ENCODE measurements around the gene ADGRD1.

The ADGRD1 gene

DNA sequence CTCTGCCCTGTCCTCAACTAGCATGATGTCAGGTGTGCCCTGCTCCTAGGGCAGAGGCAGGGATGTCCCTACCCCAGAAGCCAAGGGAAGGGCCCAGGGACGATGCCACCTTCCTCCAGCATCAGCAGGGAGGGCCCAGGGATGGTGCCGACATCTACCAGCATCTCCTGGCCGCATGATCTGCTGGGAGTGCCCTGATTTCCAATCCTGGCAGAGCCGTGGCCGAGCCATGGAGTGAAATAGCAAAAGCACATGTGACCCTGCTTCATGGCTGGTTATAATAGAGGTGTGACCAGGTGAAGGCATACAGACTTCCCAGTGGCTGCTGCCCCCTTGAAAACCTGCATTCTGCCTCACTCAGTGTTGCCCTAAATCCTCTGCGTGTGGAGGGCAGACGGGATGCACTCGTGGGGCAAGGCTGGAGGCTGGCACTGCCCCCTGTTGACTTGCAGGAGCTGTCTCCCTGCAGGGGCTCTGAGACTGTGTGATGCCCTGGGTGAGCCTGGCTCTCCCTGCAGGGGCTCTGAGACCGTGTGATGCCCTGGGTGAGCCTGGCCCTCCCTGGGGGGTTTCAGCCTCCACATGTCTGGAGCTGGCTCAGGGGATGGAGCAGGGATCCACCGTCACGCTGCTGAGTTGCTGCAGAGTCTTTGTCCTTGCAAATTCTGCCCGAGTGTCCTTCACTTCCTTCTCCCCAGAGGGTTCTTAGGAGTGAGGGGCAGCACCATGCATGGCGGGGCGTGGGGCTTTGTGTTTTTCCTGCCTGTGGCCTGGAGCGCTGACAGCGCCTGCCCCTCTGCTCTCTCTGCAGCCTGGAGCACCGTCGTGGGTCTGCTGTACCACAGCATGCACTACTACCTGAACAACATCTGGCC lies 51.7 kb downstream of the ADGRD1 start:
- Histone ChIP-seq H3K27me3 (ENCODE audit: control insufficient read depth, insufficient read depth, low read length) (no peaks in the 10 kb centered on the region), H3K36me3 (ENCODE audit: control insufficient read depth, insufficient read depth, low read length) (no peaks in the 10 kb centered on the region), H3K4me3 (ENCODE audit: low read depth, low read length) (no peak overlapping the region), H3K9ac (ENCODE audit: low read depth, low read length) (no peak overlapping the region), H3K4me1 (ENCODE audit: control insufficient read depth, insufficient read depth, low read length) (no peaks in the 10 kb centered on the region), H3K9me3 (ENCODE audit: control insufficient read depth, insufficient read depth, low read length) (no peaks in the 10 kb centered on the region)

- Histone ChIP-seq H3K9me3 (ENCODE audit: control insufficient read depth, insufficient read depth, low read length) (no peaks in the 10 kb centered on the region), H3K4me1 (ENCODE audit: control insufficient read depth, insufficient read depth, low read length) (no peaks in the 10 kb centered on the region), H3K36me3 (ENCODE audit: control insufficient read depth, insufficient read depth, low read length) (no peaks in the 10 kb centered on the region), H3K27me3 (ENCODE audit: control insufficient read depth, insufficient read depth, low read length) (no peaks in the 10 kb centered on the region), H3K9ac (ENCODE audit: low read depth, low read length) (no peak overlapping the region), H3K4me3 (ENCODE audit: low read depth, low read length) (no peak overlapping the region)
These were observed 52.5 kb downstream of the ADGRD1 start for GRCh38 chr12:131006036-131006735.

DNA sequence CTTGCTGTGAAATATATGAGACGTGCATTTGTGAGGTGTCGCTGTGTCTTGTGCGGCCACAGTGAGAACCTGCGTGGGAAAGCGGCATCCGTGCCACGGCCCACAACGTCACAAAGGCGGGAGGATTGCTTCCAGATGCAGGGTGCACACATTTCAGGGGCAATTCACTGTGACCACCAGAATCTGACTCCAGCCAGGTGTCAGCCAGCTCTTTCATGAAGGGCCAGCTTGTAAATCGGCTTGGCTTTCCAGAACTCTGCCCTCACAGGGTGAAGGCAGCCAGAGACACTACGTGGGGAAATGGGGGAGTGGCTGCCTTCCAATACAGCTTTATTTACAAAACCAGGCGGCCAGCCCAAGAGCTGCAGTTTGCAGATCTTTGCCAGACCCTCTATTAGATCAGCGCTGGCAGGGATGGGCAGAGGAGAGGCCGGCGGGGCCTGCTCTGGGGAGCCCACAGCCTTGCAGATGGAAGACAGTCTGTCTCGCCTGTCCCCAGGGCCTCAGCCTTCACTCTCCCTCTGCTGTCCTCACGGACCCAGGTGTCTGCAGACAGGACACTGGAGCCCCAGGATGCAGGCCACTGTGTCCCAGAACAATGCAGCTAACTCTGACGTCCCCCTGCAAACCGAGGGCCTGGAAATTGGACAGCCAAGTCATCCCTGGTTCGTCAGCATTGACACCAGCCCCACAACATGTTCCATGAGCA lies 53.5 kb downstream of the ADGRD1 start:
- Histone ChIP-seq H3K4me1 (ENCODE audit: control insufficient read depth, insufficient read depth, low read length) (no peaks in the 10 kb centered on the region), H3K9me3 (ENCODE audit: control insufficient read depth, insufficient read depth, low read length) (no peaks in the 10 kb centered on the region), H3K9ac (ENCODE audit: low read depth, low read length) (no peak overlapping the region), H3K4me3 (ENCODE audit: low read depth, low read length) (no peak overlapping the region), H3K27me3 (ENCODE audit: control insufficient read depth, insufficient read depth, low read length) (no peaks in the 10 kb centered on the region), H3K36me3 (ENCODE audit: control insufficient read depth, insufficient read depth, low read length) (no peaks in the 10 kb centered on the region)

GRCh38 chr12:131007740-131008117 lies 54.0 kb downstream of the ADGRD1 start:
- no peak overlapping the region for H3K4me3 ChIP-seq (ENCODE audit: low read depth, low read length)
- H3K9ac ChIP-seq (ENCODE audit: low read depth, low read length): no peak overlapping the region
- no peaks in the 10 kb centered on the region for H3K9me3 ChIP-seq (ENCODE audit: control insufficient read depth, insufficient read depth, low read length)
- no peaks in the 10 kb centered on the region for H3K36me3 ChIP-seq (ENCODE audit: control insufficient read depth, insufficient read depth, low read length)
- H3K27me3 ChIP-seq (ENCODE audit: control insufficient read depth, insufficient read depth, low read length): no peaks in the 10 kb centered on the region
- no peaks in the 10 kb centered on the region for H3K4me1 ChIP-seq (ENCODE audit: control insufficient read depth, insufficient read depth, low read length)

DNA sequence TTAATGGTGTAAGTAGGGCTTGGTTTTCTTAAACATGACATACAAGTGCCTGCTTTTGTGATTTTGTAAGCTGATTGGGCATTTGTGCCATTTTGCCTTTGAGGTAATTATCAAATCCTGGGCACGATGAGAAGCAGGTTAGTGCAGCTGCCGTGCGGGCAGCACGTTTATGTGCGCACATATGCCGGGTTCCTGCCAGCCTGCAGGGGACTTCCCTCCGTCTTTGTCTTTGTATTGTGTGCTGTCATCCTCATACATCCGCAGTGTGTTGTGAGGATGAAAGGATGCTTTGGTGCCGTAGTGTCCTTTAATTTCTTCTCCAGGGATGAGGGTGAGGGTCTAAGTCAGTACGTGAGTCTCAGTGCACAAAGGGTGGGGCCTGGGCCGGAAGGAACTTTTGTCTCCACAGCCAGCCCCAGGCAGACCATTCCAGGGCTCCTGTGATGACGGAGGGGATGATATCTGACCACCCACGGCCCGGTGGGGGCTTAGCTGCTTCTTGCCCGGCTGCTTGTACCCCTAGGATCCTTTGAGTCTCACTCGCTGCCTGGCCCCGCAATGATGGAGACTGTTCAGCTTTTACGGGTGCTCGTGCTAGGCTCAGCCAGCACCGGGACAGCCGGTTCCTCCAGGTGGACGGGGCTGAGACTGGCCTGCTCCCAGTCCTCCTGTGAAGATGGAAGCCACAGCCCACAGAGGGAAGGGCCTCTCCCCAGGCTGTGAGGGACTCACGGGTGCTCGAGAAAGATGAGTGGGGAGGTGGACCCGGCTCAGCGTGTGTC lies 54.6 kb downstream of the ADGRD1 start:
- Histone ChIP-seq H3K36me3 (ENCODE audit: control insufficient read depth, insufficient read depth, low read length) (no peaks in the 10 kb centered on the region), H3K9me3 (ENCODE audit: control insufficient read depth, insufficient read depth, low read length) (no peaks in the 10 kb centered on the region), H3K4me3 (ENCODE audit: low read depth, low read length) (no peak overlapping the region), H3K27me3 (ENCODE audit: control insufficient read depth, insufficient read depth, low read length) (no peaks in the 10 kb centered on the region), H3K4me1 (ENCODE audit: control insufficient read depth, insufficient read depth, low read length) (no peaks in the 10 kb centered on the region), H3K9ac (ENCODE audit: low read depth, low read length) (no peak overlapping the region)

GRCh38 chr12:131008913-131009270 lies 55.2 kb downstream of the ADGRD1 start:
- Histone ChIP-seq H3K27me3 (ENCODE audit: control insufficient read depth, insufficient read depth, low read length) (no peaks in the 10 kb centered on the region), H3K4me3 (ENCODE audit: low read depth, low read length) (no peak overlapping the region), H3K9me3 (ENCODE audit: control insufficient read depth, insufficient read depth, low read length) (no peaks in the 10 kb centered on the region), H3K9ac (ENCODE audit: low read depth, low read length) (no peak overlapping the region), H3K36me3 (ENCODE audit: control insufficient read depth, insufficient read depth, low read length) (no peaks in the 10 kb centered on the region), H3K4me1 (ENCODE audit: control insufficient read depth, insufficient read depth, low read length) (no peaks in the 10 kb centered on the region)

DNA sequence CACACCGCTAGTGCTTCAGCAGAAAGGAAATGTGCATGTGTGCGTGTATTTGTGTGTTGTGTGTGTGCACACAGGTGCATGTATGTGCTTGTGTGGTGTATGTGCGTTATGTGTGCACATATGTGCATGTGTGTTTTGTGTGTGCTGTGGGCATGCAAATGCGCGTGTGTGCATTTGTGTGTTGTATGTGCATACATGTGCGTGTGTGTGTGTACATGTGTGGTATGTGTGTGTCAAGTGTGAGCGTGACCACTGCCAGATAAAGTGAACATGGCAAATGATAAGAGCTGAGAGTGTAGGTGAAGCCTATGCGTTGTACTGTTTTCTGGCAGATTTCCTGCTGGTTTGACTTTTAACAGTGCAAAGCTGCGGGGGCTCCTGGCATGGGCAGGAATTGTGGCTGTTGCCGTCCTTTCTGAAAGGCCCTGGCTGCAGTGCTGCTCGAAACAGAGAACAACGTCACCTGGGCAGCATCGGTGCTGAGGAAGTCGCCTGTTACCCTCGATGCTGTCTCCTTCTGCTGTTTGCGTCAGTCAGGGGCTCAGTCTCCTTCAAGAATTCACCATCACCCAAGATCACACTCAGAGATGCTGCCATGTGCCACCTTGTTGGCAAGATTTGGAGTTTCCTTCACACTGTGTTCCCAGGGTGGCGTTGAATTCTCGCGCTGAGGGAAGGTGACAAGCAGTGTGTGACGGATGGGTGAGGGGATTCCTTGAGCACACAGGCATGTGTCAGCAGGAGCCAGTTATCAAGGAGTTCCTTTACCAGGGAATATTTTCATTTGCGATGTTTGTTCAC lies 56.1 kb downstream of the ADGRD1 start:
- Histone ChIP-seq H3K36me3 (ENCODE audit: control insufficient read depth, insufficient read depth, low read length) (no peaks in the 10 kb centered on the region), H3K4me1 (ENCODE audit: control insufficient read depth, insufficient read depth, low read length) (no peaks in the 10 kb centered on the region), H3K9me3 (ENCODE audit: control insufficient read depth, insufficient read depth, low read length) (no peaks in the 10 kb centered on the region), H3K27me3 (ENCODE audit: control insufficient read depth, insufficient read depth, low read length) (no peaks in the 10 kb centered on the region), H3K9ac (ENCODE audit: low read depth, low read length) (no peak overlapping the region), H3K4me3 (ENCODE audit: low read depth, low read length) (no peak overlapping the region)

GRCh38 chr12:131010396-131011131 lies 56.9 kb downstream of the ADGRD1 start:
- Histone ChIP-seq H3K27me3 (ENCODE audit: control insufficient read depth, insufficient read depth, low read length) (no peaks in the 10 kb centered on the region), H3K4me3 (ENCODE audit: low read depth, low read length) (no peak overlapping the region)

GRCh38 chr12:131011165-131012079 lies 57.7 kb downstream of the ADGRD1 start:
- no peaks in the 10 kb centered on the region for H3K36me3 ChIP-seq (ENCODE audit: control insufficient read depth, insufficient read depth, low read length)
- no peak overlapping the region for H3K9ac ChIP-seq (ENCODE audit: low read depth, low read length)
- H3K27me3 ChIP-seq (ENCODE audit: control insufficient read depth, insufficient read depth, low read length): no peaks in the 10 kb centered on the region
- no peaks in the 10 kb centered on the region for H3K4me1 ChIP-seq (ENCODE audit: control insufficient read depth, insufficient read depth, low read length)
- H3K4me3 ChIP-seq (ENCODE audit: low read depth, low read length): no peak overlapping the region
- no peaks in the 10 kb centered on the region for H3K9me3 ChIP-seq (ENCODE audit: control insufficient read depth, insufficient read depth, low read length)

More at GRCh38 chr12:131010396-131011131, 56.9 kb downstream of the ADGRD1 start:
- Histone ChIP-seq H3K9me3 (ENCODE audit: control insufficient read depth, insufficient read depth, low read length) (no peaks in the 10 kb centered on the region), H3K4me1 (ENCODE audit: control insufficient read depth, insufficient read depth, low read length) (no peaks in the 10 kb centered on the region), H3K36me3 (ENCODE audit: control insufficient read depth, insufficient read depth, low read length) (no peaks in the 10 kb centered on the region), H3K9ac (ENCODE audit: low read depth, low read length) (no peak overlapping the region)
